GM19099 (cell line): Measurements from ENCODE around the gene GALK1.

Experiments
- POLR2A ChIP-seq: IDR thresholded peaks from 3 replicates; pipeline ENCODE4 v1.6.1; 2011; ENCODE audit warnings: low read depth; ENCODE audit not compliant: insufficient read length; ENCODE audit errors: extremely low read depth

The GALK1 gene

DNA sequence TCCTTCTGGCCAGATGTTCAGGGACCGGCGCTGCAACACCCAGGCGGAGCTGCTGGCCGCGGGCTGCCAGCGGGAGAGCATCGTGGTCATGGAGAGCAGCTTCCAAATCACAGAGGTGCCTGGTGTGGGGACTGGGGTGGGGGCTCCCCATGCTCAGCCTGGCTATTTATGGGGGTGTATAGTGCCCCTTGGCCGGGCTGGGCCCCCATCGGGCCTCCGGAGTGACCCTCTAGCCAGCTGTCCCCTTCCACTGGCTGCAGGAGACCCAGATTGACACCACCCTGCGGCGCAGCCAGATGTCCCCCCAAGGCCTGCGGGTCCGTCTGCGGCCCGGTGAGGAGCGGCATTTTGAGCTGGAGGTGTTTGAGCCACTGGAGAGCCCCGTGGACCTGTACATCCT, 37.6 kb downstream of the GALK1 start:
- no peak for TF ChIP-seq POLR2A

DNA sequence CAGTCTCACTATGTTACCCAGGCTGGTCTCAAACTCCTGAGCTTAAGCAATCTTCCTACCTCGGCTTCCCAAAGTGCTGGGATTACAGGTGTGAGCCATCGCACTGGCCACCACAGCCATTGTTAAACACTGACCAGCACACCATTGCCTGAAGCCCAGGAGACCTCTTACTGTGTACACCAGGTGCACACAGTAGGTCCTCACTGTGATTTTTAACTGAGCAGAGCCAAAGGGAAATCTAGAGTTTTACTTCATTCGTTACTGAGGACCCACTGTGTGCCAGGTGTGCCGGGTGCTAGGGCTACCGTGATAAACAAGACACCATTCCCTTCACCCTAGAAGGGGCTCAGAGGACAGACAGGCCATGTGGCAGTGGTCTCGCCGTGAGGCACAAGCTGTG, 39.5 kb downstream of the GALK1 start:
- no peak for TF ChIP-seq POLR2A

DNA sequence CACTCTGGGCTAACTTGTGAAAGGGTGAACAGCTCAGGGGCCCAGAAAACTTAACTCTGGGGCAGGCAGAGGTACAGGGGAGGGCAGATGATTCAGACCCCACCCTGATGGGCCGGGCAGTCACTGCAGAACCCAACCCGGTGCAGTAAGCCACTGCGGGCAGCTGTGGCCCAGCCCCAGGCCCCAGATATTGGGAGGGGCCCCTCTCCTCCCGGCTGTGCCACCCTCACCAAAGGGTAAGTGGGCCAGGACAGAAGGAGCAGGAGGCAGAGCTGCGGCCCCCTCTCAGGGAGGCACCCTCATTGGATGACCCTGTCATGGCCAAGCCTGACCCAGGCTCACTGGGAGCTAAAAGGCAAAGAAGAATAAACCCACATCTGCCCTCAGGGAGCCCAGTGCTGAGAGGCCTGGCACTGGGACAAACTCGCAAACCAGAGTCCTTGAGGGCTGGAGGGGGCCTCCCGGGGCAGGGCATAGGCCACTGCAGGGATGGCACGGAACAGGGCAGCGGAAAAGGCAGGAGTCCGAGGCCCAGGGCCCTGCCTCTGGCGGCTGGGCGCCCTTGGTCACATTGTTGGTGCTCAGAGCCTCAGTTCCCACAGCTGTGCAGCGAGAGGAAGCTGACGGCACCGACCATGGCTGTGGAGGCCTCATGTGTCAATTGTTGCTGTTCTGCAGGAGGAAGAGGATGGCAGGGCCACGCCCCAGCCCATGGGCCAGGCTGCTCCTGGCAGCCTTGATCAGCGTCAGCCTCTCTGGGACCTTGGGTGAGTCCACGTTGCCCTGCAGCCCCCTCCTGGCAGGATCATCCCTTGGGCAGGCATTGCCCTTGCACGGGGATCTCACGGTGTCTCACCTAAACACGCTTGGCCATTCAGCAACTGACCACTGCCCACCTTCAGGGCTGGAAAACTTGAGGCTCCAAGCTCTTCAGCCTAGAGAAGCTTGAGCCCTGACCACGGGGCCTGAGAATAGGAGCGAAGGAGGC, 40.7 kb downstream of the GALK1 start:
- no peak for TF ChIP-seq POLR2A

- TF ChIP-seq POLR2A: no peak
These were observed 41.6 kb downstream of the GALK1 start for GRCh38 chr17:75723171-75723930.

DNA sequence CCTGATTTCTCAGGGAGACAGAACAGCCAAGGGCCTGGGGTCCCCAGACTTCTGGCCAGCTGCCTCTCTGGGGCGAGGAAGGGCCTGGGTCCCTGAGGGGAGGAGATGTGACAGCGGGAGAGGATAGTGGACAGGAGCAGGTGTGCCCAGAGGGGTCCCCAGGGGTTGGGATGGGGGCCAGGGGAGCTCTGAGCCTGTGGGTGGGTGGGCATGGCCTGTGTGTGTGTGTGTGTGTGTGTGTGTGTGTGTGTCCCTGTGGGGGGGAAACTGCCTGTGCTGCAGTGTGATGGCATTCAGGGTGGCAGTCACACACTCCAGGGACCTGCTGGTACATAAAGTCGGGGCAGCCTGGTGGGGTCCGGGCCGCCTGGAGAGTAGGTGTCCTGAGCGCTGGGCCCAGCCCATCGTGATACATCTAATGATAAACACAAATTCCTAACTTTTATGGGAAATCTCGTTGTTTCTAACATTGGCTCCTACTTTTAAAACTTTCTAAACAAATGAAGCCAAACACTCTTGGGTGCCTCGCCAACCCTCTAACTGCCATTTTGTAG, 42.4 kb downstream of the GALK1 start:
- TF ChIP-seq POLR2A: no peak

DNA sequence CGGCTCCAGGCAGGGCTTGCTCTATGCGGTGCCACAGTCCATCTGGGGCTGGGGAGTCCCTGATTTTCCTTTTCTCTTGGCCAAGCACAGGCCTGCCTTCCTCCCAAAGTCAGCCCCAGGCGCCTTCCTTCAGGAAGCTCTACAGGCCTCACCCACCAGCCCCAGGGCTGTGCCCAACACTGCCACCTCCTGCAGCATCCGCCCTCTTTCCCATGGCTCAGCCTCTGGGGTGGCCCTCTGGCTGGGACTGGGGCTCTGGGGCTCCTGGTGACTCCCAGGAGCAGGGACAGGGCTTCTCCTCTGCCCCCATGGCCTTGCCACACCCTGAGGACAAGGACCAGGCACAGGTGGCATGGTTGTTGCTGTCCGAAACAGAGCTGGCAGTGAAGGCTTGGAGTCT, 42.9 kb downstream of the GALK1 start:
- no peak for TF ChIP-seq POLR2A

DNA sequence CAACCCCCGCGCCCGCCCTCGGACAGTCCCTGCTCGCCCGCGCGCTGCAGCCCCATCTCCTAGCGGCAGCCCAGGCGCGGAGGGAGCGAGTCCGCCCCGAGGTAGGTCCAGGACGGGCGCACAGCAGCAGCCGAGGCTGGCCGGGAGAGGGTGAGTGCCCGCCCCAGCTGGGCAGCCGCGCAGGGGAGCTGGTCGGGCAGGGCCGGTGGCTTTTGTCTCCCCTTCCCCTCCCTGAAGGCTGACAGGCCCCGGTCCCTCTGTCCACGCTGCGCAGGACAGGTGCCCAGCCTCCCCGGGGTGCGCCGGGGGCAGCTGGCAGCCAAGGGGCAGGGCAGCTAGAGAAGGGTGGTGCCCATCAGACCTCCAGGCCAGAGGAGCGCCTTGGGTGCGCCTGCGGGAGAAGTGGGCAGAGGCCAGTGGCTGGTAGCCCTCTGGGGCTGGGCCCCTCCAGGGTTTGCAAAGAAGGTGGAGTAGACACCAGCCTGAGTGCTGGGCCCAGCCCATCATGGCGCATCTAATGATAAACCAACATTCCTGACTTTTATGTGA, 43.5 kb downstream of the GALK1 start:
- no peak for TF ChIP-seq POLR2A

DNA sequence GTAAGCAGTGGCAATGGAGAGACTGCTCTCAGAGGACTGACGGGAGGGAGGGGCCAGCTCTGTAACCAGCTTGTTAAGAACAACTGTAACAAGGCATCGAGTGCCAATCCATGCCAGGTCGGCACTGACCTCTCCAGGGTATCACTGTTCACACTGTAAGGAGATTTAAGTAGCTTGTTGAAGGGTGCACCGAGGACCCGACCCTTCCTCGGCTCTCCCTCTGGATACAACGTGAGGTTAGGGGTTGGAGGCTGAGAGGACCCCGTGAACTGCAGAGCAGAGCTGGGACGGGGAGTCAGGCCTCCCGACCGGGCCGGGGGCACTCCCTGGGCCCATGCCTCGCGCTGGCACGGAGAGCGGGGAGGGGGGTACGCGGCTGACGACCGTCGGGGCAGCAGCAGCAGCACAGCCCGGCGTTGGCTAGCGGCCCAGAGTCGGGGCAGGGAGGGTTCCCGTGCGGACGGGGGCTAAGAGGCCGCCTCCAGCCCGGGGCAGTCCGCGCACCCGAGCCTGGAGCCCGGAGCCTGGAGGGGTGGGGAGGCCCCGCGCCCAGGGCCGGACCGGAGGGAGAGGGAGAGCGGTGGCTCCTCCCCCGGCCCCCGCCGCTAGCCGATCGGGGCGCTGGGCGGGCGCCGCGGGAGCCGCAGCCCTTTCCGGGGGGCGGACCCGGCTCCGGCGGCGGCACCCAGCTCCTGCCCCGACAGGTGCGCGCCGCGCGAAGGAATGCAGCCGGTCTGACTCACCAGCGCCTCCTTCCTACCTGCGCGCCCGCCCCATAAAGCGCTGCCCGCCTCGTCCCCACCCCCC, 44.1 kb downstream of the GALK1 start, which contains the start of gene ITGB4:
Gene ITGB4, plus strand, starts transcription at position 804 of the 807 bp plus-strand sequence. CDS start 3,245 bp downstream, outside the sequence.
- no peak for TF ChIP-seq POLR2A

GRCh38 chr17:75719732-75720131, 45.3 kb downstream of the GALK1 start:
- TF ChIP-seq POLR2A: no peak

DNA sequence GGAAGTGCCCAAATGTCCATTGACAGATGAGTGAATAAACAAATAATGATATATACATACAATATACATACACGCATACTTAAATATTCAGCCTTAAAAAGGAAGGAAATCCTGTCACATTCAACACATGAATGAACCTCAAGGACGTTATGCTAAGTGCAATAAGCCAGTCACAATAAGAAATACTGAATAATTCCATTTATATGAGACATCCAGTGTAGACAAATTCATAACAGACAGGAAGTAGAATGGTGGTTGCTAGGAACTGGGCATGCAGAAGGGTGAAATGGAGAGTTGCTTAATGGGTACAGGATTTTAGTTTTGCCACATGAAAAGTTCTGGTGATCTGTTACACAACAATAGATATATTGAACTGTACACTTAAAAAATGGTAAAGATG, 52.5 kb downstream of the GALK1 start:
- no peak for TF ChIP-seq POLR2A
